SH-SY5Y (cell line): ENCODE results near the gene SND1.

Source experiments
- GATA2 ChIP-seq: IDR thresholded peaks from 2 replicates; pipeline ENCODE4 v1.6.1; 2011; ENCODE audit warnings: mild to moderate bottlenecking, low read depth, low read length
- GATA3 ChIP-seq: IDR thresholded peaks from 2 replicates; pipeline ENCODE4 v1.6.1; 2011; ENCODE audit warnings: low read depth, mild to moderate bottlenecking, low read length, moderate library complexity

DNA sequence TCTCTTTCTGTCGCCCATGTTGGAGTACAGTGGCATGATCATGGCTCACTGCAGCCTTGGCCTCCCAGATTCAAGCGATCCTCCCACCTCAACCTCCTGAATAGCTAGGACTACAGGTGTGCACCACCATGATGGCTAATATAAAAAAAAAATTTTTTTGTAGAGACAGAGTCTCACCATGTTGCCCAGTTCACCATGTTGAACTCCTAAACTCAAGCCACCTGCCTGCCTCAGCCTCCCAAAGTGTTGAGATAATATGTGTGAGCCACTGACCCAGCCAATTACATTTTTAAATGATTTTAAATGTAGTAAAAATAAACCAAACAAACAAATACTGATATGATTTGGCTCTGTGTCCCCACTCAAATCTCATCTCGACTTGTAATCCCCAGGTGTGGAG lies 487.4 kb downstream of the SND1 start:
- no peak for TF ChIP-seq GATA3
- TF ChIP-seq GATA2, result no peak
